HG03039 (cell line): ENCODE measurements around the gene PTGDR.

ENCODE experiments used
- ATAC-seq: cut with Tn5 transposase; IDR thresholded peaks from one replicate; pipeline ENCODE4 v1.9.1; 2021; ENCODE audit warnings: mild to moderate bottlenecking, moderate library complexity; ENCODE audit not compliant: unreplicated experiment

Gene PTGDR

GRCh38 chr14:52307905-52308304 lies 40.4 kb downstream of the PTGDR start:
- no peak for ATAC-seq

GRCh38 chr14:52310541-52310940 lies 43.0 kb downstream of the PTGDR start:
- no peak for ATAC-seq

GRCh38 chr14:52312931-52313355 lies 45.4 kb downstream of the PTGDR start:
- ATAC-seq: no peak

GRCh38 chr14:52313462-52313861 lies 46.0 kb downstream of the PTGDR start:
- ATAC-seq: no peak

GRCh38 chr14:52313903-52314594 lies 46.6 kb downstream of the PTGDR start, which contains the start of gene PTGER2:
Gene PTGER2, plus strand, starts transcription at chr14:52314312. Its CDS starts 237 bp downstream, at chr14:52314549.
- ATAC-seq: no peak

- ATAC-seq: no peak
Observed at GRCh38 chr14:52314595-52315354, 47.3 kb downstream of the PTGDR start.

GRCh38 chr14:52315355-52315718 lies 47.8 kb downstream of the PTGDR start:
- ATAC-seq: no peak

- ATAC-seq: no peak
Observed at GRCh38 chr14:52318062-52318461, 50.6 kb downstream of the PTGDR start.

GRCh38 chr14:52318826-52319645 lies 51.5 kb downstream of the PTGDR start:
- ATAC-seq: no peak

- ATAC-seq: no peak
Observed at GRCh38 chr14:52319919-52320318, 52.4 kb downstream of the PTGDR start.

- peak; percentile 85 for ATAC-seq
Observed at GRCh38 chr14:52325126-52325525, 57.6 kb downstream of the PTGDR start.

- ATAC-seq: no peak
Observed at GRCh38 chr14:52325630-52326029, 58.1 kb downstream of the PTGDR start.
